CD4-positive, CD25-positive, alpha-beta regulatory T cell (primary cell): ENCODE measurements around the gene LIPA. TPM values are rescaled to one million over a fixed set of nuclear protein-coding genes. Genes with fewer than 3 reads are reported as not detected.

Experiments
- ATAC-seq, 2 donors: fragments of 150-1000 bp; cut with Tn5 transposase; one replicate each; pipeline ENCODE4 v1.10.0; 2021; ENCODE audit warnings: low read depth in 2 of 2, moderate number of reproducible peaks in 2 of 2, moderate library complexity in 1 of 2
- DNase-seq, 3 donors: peaks; one replicate each; pipeline versions ENCODE4 v3.0.0 to v3.0.0-alpha.2; 2012 to 2022; ENCODE audit warnings: mixed read lengths in 1 of 3
- H3K27ac ChIP-seq: one replicate; pipeline ENCODE4 v1.7.0; 2013; ENCODE audit warnings: mild to moderate bottlenecking, low read length; ENCODE audit not compliant: insufficient read depth, poor library complexity, severe bottlenecking
- H3K27me3 ChIP-seq: one replicate; pipeline ENCODE4 v1.7.0; 2013; ENCODE audit warnings: low read length; ENCODE audit not compliant: control insufficient read depth, insufficient read depth
- H3K36me3 ChIP-seq: one replicate; pipeline ENCODE4 v1.7.0; 2013; ENCODE audit warnings: mild to moderate bottlenecking, low read length, moderate library complexity; ENCODE audit not compliant: control insufficient read depth, insufficient read depth
- H3K4me1 ChIP-seq: 2 replicates; pipeline ENCODE4 v1.7.0; 2013; ENCODE audit warnings: mild to moderate bottlenecking, low read length; ENCODE audit not compliant: insufficient read depth, control insufficient read depth, poor library complexity, severe bottlenecking
- H3K4me3 ChIP-seq: one replicate; pipeline ENCODE4 v1.7.0; 2013; ENCODE audit warnings: low read depth, mild to moderate bottlenecking, low read length, moderate library complexity
- H3K9me3 ChIP-seq, 2 experiments: 1 replicate in 1 of 2; 2 replicates in 1 of 2; pipeline ENCODE4 v1.7.0; 2013; ENCODE audit warnings: low read length in 2 of 2, mild to moderate bottlenecking in 1 of 2, moderate library complexity in 1 of 2; ENCODE audit not compliant: control insufficient read depth in 2 of 2
- H3K27ac Mint-ChIP-seq, 3 donors: one replicate each; pipeline ENCODE4 v1.8.0; 2020 to 2022; ENCODE audit warnings: mild to moderate bottlenecking in 3 of 3, mixed read lengths in 3 of 3, moderate library complexity in 2 of 3
- H3K27me3 Mint-ChIP-seq: one replicate; pipeline ENCODE4 v1.8.0; 2022; ENCODE audit warnings: mild to moderate bottlenecking, mixed read lengths
- H3K36me3 Mint-ChIP-seq: one replicate; pipeline ENCODE4 v1.8.0; 2020; ENCODE audit warnings: mixed read lengths
- H3K4me1 Mint-ChIP-seq, 4 donors: one replicate each; pipeline ENCODE4 v1.8.0; 2020 to 2022; ENCODE audit warnings: mixed read lengths in 4 of 4, mild to moderate bottlenecking in 1 of 4
- H3K4me3 Mint-ChIP-seq, 4 donors: one replicate each; pipeline ENCODE4 v1.8.0; 2020 to 2022; ENCODE audit warnings: mild to moderate bottlenecking in 4 of 4, mixed read lengths in 4 of 4, moderate library complexity in 3 of 4
- H3K9me3 Mint-ChIP-seq, 7 donors: one replicate each; pipeline ENCODE4 v1.8.0; 2020 to 2022; ENCODE audit warnings: mixed read lengths in 7 of 7, mild to moderate bottlenecking in 3 of 7, moderate library complexity in 2 of 7
- polyA plus RNA-seq, 4 donors: library from polyadenylated mRNA; unstranded; fragments of 300-500 nt; fragmentation: Illumina TruSeq; gene quantifications; one replicate each; pipeline ENCODE4 v1.2.3, GENCODE V29; 2021
- total RNA-seq: library from RNA; stranded (reverse); gene quantifications from one replicate; pipeline ENCODE4 v1.2.3, GENCODE V29; 2022

Gene LIPA
- total and polyA plus RNA-seq, 5 donors from 2014 or later: 25.2 to 99.9 (median 92.2) TPM

- H3K27ac Mint-ChIP-seq: peak overlapping the region in 1 of 3 donors; percentile 90
- no peak overlapping the region for H3K4me3 Mint-ChIP-seq
- H3K36me3 Mint-ChIP-seq: no peaks in the 10 kb centered on the region
- DNase-seq (no peak), ATAC-seq (no peak)
- H3K4me1 Mint-ChIP-seq: no peaks in the 10 kb centered on the region
- Histone ChIP-seq H3K9me3 (no peaks in the 10 kb centered on the region), H3K4me1 (no peaks in the 10 kb centered on the region), H3K27me3 (peaks cover 4% of the 10 kb centered on the region), H3K4me3 (no peak overlapping the region), H3K27ac (no peak overlapping the region), H3K36me3 (no peaks in the 10 kb centered on the region)
- peaks cover 4% of the 10 kb centered on the region for H3K27me3 Mint-ChIP-seq
- H3K9me3 Mint-ChIP-seq: no peaks in the 10 kb centered on the region
Measured at GRCh38 chr10:89279421-89279869, 27.9 kb upstream of the LIPA start.

DNA sequence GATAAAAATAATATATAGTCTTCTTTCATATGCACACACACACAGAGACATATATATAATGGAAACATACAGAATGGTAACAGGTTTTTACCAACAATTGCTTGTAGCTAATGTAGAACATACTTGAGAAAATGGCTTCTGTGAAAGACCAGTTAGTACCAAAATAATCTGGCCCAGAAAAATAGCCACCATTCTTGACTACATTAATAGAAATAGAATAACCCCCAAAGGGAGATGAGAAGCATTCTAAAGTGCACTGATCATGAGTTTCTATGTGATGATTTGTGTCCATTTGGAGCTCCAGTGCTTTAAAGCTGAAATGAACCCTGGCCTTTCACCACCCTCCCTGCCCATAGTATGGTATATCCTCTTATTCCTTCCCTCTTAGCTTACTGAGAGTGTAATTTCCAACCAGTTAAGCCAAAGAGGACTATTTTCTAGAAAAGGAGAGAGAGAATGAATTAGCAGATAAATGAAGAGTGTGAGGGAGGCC is 27.4 kb upstream of the LIPA start:
- Mint-ChIP-seq H3K4me1 (no peaks in the 10 kb centered on the region), H3K27ac (peak overlapping the region in 1 of 3 donors; percentile 90), H3K4me3 (no peak overlapping the region), H3K27me3 (peaks cover 4% of the 10 kb centered on the region), H3K36me3 (no peaks in the 10 kb centered on the region), H3K9me3 (no peaks in the 10 kb centered on the region)
- no peaks in the 10 kb centered on the region for H3K36me3 ChIP-seq
- no peak overlapping the region for H3K4me3 ChIP-seq
- H3K9me3 ChIP-seq: no peaks in the 10 kb centered on the region
- DNase-seq (no peak), ATAC-seq (no peak)
- no peak overlapping the region for H3K27ac ChIP-seq
- peaks cover 4% of the 10 kb centered on the region for H3K27me3 ChIP-seq
- H3K4me1 ChIP-seq: no peaks in the 10 kb centered on the region

DNA sequence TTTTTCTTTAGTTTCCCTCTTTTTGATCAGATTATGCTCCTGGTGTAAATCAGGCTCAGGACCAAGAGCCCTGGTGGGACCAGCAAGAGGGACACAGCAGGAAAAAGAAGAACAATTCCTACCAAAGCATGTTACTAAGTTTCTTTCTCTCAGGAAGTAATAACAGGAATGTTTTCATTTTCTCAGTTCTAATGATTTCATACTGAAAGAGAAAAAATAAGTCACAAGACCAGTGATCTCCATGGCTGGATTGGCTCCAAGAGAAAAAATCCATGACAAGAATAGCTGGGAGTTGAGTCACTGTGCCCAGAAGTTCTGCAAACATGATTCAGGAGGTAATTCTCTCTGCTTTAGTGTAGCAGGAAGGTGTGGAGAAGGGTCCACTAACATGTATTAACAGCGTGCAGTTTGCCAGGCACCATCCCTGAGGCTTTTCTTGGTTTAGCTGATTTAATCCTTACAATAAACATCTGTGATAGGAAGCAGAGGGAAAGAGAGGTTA is 26.5 kb upstream of the LIPA start:
- no peak overlapping the region for H3K27ac ChIP-seq
- no peaks in the 10 kb centered on the region for H3K4me1 ChIP-seq
- Mint-ChIP-seq H3K4me3 (no peak overlapping the region), H3K27ac (no peak overlapping the region), H3K27me3 (peaks cover 4% of the 10 kb centered on the region), H3K4me1 (no peaks in the 10 kb centered on the region), H3K36me3 (no peaks in the 10 kb centered on the region), H3K9me3 (no peaks in the 10 kb centered on the region)
- DNase-seq: no peak
- H3K36me3 ChIP-seq: no peaks in the 10 kb centered on the region
- no peak overlapping the region for H3K4me3 ChIP-seq
- no peaks in the 10 kb centered on the region for H3K9me3 ChIP-seq
- peaks cover 4% of the 10 kb centered on the region for H3K27me3 ChIP-seq
- ATAC-seq: no peak

DNA sequence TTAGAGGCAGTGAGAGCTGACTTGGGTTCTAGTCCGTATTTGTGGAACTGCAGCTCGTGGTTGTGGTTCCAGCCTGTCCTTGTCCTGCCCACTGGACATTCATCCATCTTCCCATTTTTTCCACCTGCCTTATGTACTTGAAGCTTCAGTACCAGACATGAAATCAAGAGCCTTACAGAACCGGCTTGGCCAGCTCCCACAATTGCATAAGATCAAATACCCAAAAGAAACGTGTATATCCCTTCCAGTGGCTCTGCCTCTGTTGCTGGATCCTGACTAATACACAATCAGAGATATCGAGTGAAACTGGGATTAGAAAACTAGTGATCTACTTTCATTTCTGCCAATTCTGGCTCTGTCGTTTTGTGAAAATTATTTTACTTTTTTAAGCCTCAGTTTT is 23.8 kb upstream of the LIPA start:
- Histone ChIP-seq H3K4me1 (no peaks in the 10 kb centered on the region), H3K27me3 (peaks cover 4% of the 10 kb centered on the region), H3K9me3 (no peaks in the 10 kb centered on the region), H3K4me3 (no peak overlapping the region), H3K36me3 (no peaks in the 10 kb centered on the region), H3K27ac (no peak overlapping the region)
- ATAC-seq (no peak), DNase-seq (no peak)
- H3K4me1 Mint-ChIP-seq: no peaks in the 10 kb centered on the region
- H3K9me3 Mint-ChIP-seq: no peaks in the 10 kb centered on the region
- no peak overlapping the region for H3K4me3 Mint-ChIP-seq
- peaks cover 4% of the 10 kb centered on the region for H3K27me3 Mint-ChIP-seq
- peak overlapping the region in 1 of 3 donors; percentile 18 for H3K27ac Mint-ChIP-seq
- no peaks in the 10 kb centered on the region for H3K36me3 Mint-ChIP-seq

- no peaks in the 10 kb centered on the region for H3K4me1 Mint-ChIP-seq
- H3K4me3 ChIP-seq: no peak overlapping the region
- H3K27ac Mint-ChIP-seq: peak overlapping the region in 1 of 3 donors; percentile 18
- no peak overlapping the region for H3K27ac ChIP-seq
- H3K36me3 ChIP-seq: no peaks in the 10 kb centered on the region
- ATAC-seq (no peak), DNase-seq (no peak)
- no peak overlapping the region for H3K4me3 Mint-ChIP-seq
- peaks cover 4% of the 10 kb centered on the region for H3K27me3 Mint-ChIP-seq
- H3K4me1 ChIP-seq: no peaks in the 10 kb centered on the region
- no peaks in the 10 kb centered on the region for H3K36me3 Mint-ChIP-seq
- H3K27me3 ChIP-seq: peaks cover 4% of the 10 kb centered on the region
- H3K9me3 ChIP-seq: no peaks in the 10 kb centered on the region
- H3K9me3 Mint-ChIP-seq: no peaks in the 10 kb centered on the region
Measured at GRCh38 chr10:89274928-89275327, 23.4 kb upstream of the LIPA start.

- peaks cover 4% of the 10 kb centered on the region for H3K27me3 ChIP-seq
- DNase-seq: no peak
- Mint-ChIP-seq H3K9me3 (no peaks in the 10 kb centered on the region), H3K27me3 (no peaks in the 10 kb centered on the region), H3K4me3 (no peak overlapping the region), H3K27ac (no peak overlapping the region), H3K36me3 (no peaks in the 10 kb centered on the region), H3K4me1 (no peaks in the 10 kb centered on the region)
- H3K27ac ChIP-seq: no peak overlapping the region
- no peak for ATAC-seq
- H3K36me3 ChIP-seq: no peaks in the 10 kb centered on the region
- no peak overlapping the region for H3K4me3 ChIP-seq
- H3K4me1 ChIP-seq: no peaks in the 10 kb centered on the region
- no peaks in the 10 kb centered on the region for H3K9me3 ChIP-seq
Measured at GRCh38 chr10:89273680-89274079, 22.1 kb upstream of the LIPA start.

- H3K27ac ChIP-seq: no peak overlapping the region
- DNase-seq: no peak
- no peaks in the 10 kb centered on the region for H3K4me1 ChIP-seq
- ATAC-seq: no peak
- Mint-ChIP-seq H3K4me1 (no peaks in the 10 kb centered on the region), H3K36me3 (no peaks in the 10 kb centered on the region), H3K27ac (no peak overlapping the region), H3K9me3 (no peaks in the 10 kb centered on the region), H3K27me3 (no peaks in the 10 kb centered on the region), H3K4me3 (no peak overlapping the region)
- no peak overlapping the region for H3K4me3 ChIP-seq
- peaks cover 4% of the 10 kb centered on the region for H3K27me3 ChIP-seq
- no peaks in the 10 kb centered on the region for H3K9me3 ChIP-seq
- no peaks in the 10 kb centered on the region for H3K36me3 ChIP-seq
Measured at GRCh38 chr10:89271532-89271931, 20.0 kb upstream of the LIPA start.

- ATAC-seq: no peak
- Histone ChIP-seq H3K9me3 (no peaks in the 10 kb centered on the region), H3K27ac (no peak overlapping the region), H3K36me3 (no peaks in the 10 kb centered on the region), H3K4me1 (no peaks in the 10 kb centered on the region), H3K27me3 (no peaks in the 10 kb centered on the region), H3K4me3 (no peak overlapping the region)
- no peak overlapping the region for H3K27ac Mint-ChIP-seq
- H3K9me3 Mint-ChIP-seq: no peaks in the 10 kb centered on the region
- H3K27me3 Mint-ChIP-seq: no peaks in the 10 kb centered on the region
- H3K4me1 Mint-ChIP-seq: no peaks in the 10 kb centered on the region
- H3K36me3 Mint-ChIP-seq: no peaks in the 10 kb centered on the region
- no peak overlapping the region for H3K4me3 Mint-ChIP-seq
- DNase-seq: no peak
Measured at GRCh38 chr10:89270153-89270483, 18.5 kb upstream of the LIPA start.
